Measurements from ENCODE around the gene KCNJ5.

KCNJ5 gene

DNA sequence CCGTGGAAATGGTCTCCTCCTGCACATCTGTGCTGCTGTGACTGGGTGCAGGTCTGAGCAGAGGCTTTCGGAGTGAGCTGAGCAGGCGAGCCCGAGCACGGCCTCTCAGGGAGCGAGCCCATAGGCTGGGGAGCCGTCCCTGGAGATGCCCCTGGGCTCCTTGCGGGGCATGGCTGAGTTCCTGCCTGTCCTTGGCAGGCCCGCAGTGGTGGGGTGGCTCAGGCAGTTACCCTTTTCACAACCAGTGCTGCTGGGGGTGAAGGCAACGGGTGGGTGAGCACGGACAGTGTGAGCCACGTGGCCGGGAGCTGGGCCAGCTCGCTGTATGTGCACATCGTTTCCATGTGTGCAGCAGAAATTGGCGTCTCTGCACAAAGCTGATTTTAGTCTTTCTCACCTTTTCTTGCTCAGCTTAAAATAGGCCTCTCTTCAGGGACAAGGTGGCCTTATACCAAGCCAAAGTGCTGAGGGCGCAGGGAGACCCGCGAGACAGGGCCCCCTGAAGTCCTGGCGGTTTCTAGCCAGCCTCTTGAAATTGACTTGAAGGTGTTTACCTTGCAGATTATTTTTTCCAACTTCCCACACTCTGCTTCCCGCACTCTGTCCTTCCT, 51.8 kb downstream of the KCNJ5 start, which contains the start of gene TP53AIP1:
TSS of gene TP53AIP1 (minus strand) at position 55 of the 611 bp plus-strand sequence. CDS start 5,053 bp downstream, outside the sequence.
- no peak for TF ChIP-seq CTCF (IDR thresholded peaks at IDR 0.05)

DNA sequence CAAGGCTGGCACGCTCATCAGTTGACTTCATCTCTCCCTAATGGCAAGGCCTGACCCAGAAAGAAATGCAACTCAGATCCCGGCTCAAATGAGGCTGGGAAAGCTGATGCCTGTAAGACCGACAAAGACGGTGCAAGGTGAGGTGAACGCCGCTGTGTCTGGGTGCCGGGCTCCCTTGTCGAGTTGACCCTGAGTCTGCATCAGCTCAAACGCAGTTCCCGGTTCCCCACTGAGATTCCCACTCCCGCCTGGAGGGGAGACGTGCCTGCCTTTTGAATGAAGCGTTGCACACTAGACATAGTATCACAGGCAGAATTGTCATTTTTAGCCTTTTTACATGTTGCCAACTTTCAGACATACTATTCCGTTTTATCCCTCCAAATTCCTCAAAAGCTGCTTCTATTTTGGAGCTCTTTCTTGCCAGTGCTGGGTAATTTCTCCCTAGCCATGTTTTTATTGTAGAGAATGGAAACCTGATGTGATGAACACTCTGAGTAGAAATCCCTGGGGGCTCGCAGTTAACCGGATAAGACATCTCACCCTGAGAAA, 52.3 kb downstream of the KCNJ5 start:
- TF ChIP-seq CTCF (IDR thresholded peaks at IDR 0.05) = no peak

DNA sequence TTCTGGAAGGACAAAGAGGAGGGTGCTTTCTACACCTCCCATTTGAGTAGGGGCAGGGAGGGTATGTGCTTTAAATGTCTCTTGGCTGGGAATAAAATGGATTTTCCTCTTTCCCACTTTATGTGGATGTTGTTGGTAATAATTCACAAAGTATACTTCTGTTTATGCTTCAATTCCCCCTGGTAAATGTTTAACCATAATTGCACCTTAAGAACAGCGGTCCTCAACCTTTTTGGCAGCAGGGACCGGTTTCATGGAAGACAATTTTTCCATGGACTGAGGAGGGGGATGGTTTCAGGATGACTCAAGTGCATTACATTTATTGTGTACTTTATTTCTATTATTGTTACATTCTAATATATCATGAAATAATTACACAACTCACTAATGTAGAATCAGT, 55.5 kb downstream of the KCNJ5 start:
- TF ChIP-seq CTCF (IDR thresholded peaks at IDR 0.05) = no peak

DNA sequence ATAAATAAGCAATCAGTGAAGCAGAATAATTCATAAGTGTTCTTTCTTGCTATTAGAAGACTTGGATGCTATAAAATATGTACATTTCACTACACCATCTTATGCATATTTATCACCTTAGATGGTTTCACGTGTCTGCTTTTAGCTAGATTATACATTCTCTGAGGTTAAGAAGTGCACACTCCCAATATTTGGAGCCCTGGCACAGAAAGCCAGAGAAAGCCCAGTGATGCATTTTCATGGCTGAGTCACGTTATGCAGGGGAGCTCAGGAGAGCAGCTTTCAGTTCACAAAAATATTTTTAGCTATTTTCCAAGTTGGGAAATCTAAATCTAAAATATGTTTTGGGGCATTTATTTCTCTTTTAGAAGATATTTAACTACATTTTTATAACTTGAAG, 56.6 kb downstream of the KCNJ5 start:
- TF ChIP-seq CTCF (IDR thresholded peaks at IDR 0.05) = no peak

GRCh38 chr11:128948583-128948982, 57.4 kb downstream of the KCNJ5 start:
- no peak for TF ChIP-seq CTCF (IDR thresholded peaks at IDR 0.05)

GRCh38 chr11:128949791-128950454, 58.8 kb downstream of the KCNJ5 start:
- no peak for TF ChIP-seq CTCF (IDR thresholded peaks at IDR 0.05)

GRCh38 chr11:128953151-128953550, 62.0 kb downstream of the KCNJ5 start:
- no peak for TF ChIP-seq CTCF (IDR thresholded peaks at IDR 0.05)
